NB4 (cell line): ENCODE data around the gene HNMT.

Experiments
- DNase-seq: peaks from one replicate; pipeline ENCODE4 v3.0.0; 2010; ENCODE audit warnings: low read depth
- H3K4me3 ChIP-seq: one replicate; pipeline ENCODE4 v1.5.1; 2011; ENCODE audit warnings: mild to moderate bottlenecking, low read depth, low read length, moderate library complexity
- MAX ChIP-seq: IDR thresholded peaks from 2 replicates; pipeline ENCODE4 v1.6.1; 2011; ENCODE audit warnings: low read depth, low read length
- MYC ChIP-seq: IDR thresholded peaks from 2 replicates; pipeline ENCODE4 v1.6.1; 2011; ENCODE audit warnings: low read depth, low read length
- POLR2A ChIP-seq: IDR thresholded peaks from 2 replicates; pipeline ENCODE4 v1.6.1; 2011; ENCODE audit warnings: mild to moderate bottlenecking; ENCODE audit not compliant: insufficient read length; ENCODE audit errors: extremely low read depth
- TF ChIP-seq, protein P1 (sequence below): IDR thresholded peaks from one replicate; pipeline ENCODE4 v1.5.1; 2012; ENCODE audit warnings: low read depth, low read length

The HNMT gene

GRCh38 chr2:138030459-138030858 is 66.2 kb downstream of the HNMT start:
- TF ChIP-seq, protein P1, sequence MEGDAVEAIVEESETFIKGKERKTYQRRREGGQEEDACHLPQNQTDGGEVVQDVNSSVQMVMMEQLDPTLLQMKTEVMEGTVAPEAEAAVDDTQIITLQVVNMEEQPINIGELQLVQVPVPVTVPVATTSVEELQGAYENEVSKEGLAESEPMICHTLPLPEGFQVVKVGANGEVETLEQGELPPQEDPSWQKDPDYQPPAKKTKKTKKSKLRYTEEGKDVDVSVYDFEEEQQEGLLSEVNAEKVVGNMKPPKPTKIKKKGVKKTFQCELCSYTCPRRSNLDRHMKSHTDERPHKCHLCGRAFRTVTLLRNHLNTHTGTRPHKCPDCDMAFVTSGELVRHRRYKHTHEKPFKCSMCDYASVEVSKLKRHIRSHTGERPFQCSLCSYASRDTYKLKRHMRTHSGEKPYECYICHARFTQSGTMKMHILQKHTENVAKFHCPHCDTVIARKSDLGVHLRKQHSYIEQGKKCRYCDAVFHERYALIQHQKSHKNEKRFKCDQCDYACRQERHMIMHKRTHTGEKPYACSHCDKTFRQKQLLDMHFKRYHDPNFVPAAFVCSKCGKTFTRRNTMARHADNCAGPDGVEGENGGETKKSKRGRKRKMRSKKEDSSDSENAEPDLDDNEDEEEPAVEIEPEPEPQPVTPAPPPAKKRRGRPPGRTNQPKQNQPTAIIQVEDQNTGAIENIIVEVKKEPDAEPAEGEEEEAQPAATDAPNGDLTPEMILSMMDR: no peak
- TF ChIP-seq MYC (no peak), POLR2A (no peak), MAX (no peak)
- H3K4me3 ChIP-seq: no peak overlapping the region
- no peak for DNase-seq

DNA sequence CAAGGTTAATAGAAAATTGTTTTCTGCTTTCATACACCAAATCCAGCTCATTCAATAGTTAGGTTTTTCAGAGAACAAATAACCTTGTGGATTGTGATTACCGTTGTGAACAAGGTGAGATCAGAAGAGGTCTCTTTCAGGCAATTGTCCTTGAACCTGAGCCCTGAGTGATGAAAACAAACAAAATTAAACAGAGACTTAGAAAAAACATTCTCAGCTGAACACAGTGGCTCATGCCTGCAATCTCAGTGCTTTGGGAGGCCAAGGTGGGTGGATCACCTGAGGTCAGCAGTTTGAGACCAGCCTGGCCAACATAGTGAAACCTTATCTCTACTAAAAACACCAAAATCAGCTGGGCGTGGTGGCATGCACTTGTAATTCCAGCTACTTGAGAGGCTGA is 68.1 kb downstream of the HNMT start:
- DNase-seq: no peak
- no peak for TF ChIP-seq MYC
- TF ChIP-seq, protein P1: no peak
- no peak for TF ChIP-seq MAX
- no peak for TF ChIP-seq POLR2A
- no peak overlapping the region for H3K4me3 ChIP-seq

DNA sequence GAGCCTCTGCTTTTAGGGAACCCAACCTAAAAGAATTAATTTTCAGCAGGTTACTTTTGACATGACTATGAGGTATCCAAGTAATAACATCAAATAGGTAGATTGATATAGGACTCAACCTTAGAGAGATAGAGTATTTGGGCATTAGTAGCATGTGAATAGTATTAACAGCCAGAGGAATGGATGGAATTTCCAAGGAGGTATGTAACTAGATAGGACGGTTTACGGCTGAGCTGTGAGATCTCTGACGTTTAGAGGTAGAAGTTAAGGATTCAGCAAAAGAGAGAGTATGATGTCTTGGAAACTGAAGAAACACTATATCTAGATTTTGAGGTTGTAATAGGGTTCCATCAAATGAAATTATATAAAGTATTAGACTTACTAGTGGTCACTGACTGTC is 70.3 kb downstream of the HNMT start:
- TF ChIP-seq, protein P1: no peak
- TF ChIP-seq MAX (no peak), POLR2A (no peak), MYC (no peak)
- no peak for DNase-seq
- H3K4me3 ChIP-seq: no peak overlapping the region

DNA sequence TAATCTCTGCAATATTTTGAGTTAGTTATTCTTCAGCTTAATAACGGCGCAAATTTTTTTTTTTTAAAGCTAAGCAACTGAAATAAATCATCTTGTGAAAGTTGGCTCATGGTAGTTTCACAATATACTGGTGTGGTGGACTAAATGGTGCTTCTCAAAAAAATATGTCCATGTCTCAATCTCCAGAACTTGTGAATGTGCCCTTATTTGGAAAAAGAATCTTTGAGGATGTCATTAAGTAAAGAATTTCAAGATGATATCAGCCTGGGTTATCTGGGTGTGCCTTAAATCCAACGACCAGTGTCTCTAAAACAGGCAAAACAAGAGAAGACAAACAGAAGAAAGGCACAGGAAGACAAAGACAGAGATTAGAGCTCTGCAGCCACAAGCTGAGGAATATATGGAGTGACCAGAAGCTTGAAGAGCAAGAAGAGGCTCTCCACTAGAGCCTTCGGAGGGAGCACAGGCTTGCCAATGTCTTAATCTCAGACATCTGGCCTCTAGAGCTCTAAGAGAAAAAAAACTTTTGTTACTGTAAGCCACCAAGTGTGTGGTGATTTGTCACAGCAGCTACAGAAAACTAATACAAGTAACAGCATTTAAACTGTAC is 71.4 kb downstream of the HNMT start:
- DNase-seq: no peak
- H3K4me3 ChIP-seq: no peak overlapping the region
- TF ChIP-seq POLR2A: no peak
- TF ChIP-seq MYC: no peak
- no peak for TF ChIP-seq MAX

GRCh38 chr2:138036522-138036921 is 72.2 kb downstream of the HNMT start:
- no peak for TF ChIP-seq MAX
- no peak for TF ChIP-seq POLR2A
- H3K4me3 ChIP-seq: no peak overlapping the region
- no peak for DNase-seq

GRCh38 chr2:138037090-138037489 is 72.8 kb downstream of the HNMT start:
- no peak for DNase-seq
- H3K4me3 ChIP-seq: no peak overlapping the region
- TF ChIP-seq, protein P1: no peak
- TF ChIP-seq POLR2A (no peak), MAX (no peak), MYC (no peak)
